A673 (cell line): ENCODE data around the gene LYSMD1. TPM values are rescaled to one million over a fixed set of nuclear protein-coding genes. Genes with fewer than 3 reads are reported as not detected.

Experiments used
- BruUV-seq: library from RNA; stranded (reverse); fragments of 400-500 nt; replicated peaks from 2 replicates; lab custom pipeline; 2021; lab: Mats Ljungman, UMichigan
- CTCF ChIA-PET: fragments of 300-600 bp; sonication (Branson Sonifier 250); formaldehyde crosslinking; loops from one replicate; lab custom pipeline; 2022; ENCODE audit warnings: antibody characterized with exemption; lab: Charles Lee
- POLR2A ChIA-PET: fragments of 300-600 bp; sonication (Branson Sonifier 250); formaldehyde crosslinking; loops from one replicate; lab custom pipeline; 2022; ENCODE audit warnings: antibody characterized with exemption; ENCODE audit not compliant: low non-redundant PET; lab: Charles Lee
- DNase-seq: peaks from one replicate; pipeline ENCODE4 v3.0.0-alpha.2; 2015; ENCODE audit warnings: low spot score
- H3K27ac ChIP-seq: fragments of 200-600 bp; sonication (generic); 2 replicates; pipeline ENCODE4 v1.5.1; 2016; ENCODE audit warnings: mixed run types, low read depth, mild to moderate bottlenecking, mixed read lengths, antibody characterized with exemption, low read length; ENCODE audit not compliant: poor library complexity, severe bottlenecking
- H3K27me3 ChIP-seq: fragments of 200-600 bp; sonication (generic); replicated peaks from 2 replicates; pipeline ENCODE4 v1.6.1; 2017; ENCODE audit warnings: mixed run types, low read depth, mild to moderate bottlenecking, mixed read lengths, antibody characterized with exemption, low read length; ENCODE audit not compliant: insufficient read depth, poor library complexity
- H3K36me3 ChIP-seq: fragments of 200-600 bp; sonication (generic); 2 replicates; pipeline ENCODE4 v1.6.1; 2016; ENCODE audit warnings: mixed run types, mild to moderate bottlenecking, mixed read lengths, antibody characterized with exemption, low read length; ENCODE audit not compliant: insufficient read depth, poor library complexity, severe bottlenecking
- H3K4me1 ChIP-seq: fragments of 200-600 bp; sonication (generic); 2 replicates; pipeline ENCODE4 v1.6.1; 2017; ENCODE audit warnings: mixed run types, mild to moderate bottlenecking, mixed read lengths, antibody characterized with exemption, low read length; ENCODE audit not compliant: insufficient read depth, poor library complexity, severe bottlenecking
- H3K4me3 ChIP-seq: fragments of 200-600 bp; sonication (generic); 2 replicates; pipeline ENCODE4 v1.5.1; 2016; ENCODE audit warnings: low read depth, mixed run types, mild to moderate bottlenecking, mixed read lengths, low read length; ENCODE audit not compliant: poor library complexity, severe bottlenecking
- H3K9me3 ChIP-seq: fragments of 200-600 bp; sonication (generic); 2 replicates; pipeline ENCODE4 v1.6.1; 2016; ENCODE audit warnings: mixed run types, low read depth, mild to moderate bottlenecking, mixed read lengths, antibody characterized with exemption, low read length; ENCODE audit not compliant: poor library complexity, severe bottlenecking
- CTCF ChIP-seq: fragments of 300-800, 200-600 bp; sonication (generic); conservative IDR thresholded peaks from 2 replicates; pipeline ENCODE4 v1.5.1; 2017; ENCODE audit warnings: low read depth, mild to moderate bottlenecking, antibody characterized with exemption, low read length, moderate library complexity, mixed read lengths
- EZH2 ChIP-seq: fragments of 200-600 bp; sonication (generic); IDR thresholded peaks from 2 replicates; pipeline ENCODE4 v1.6.1; 2017; ENCODE audit warnings: borderline replicate concordance, low read depth, mild to moderate bottlenecking, mixed read lengths, antibody characterized with exemption, low read length; ENCODE audit not compliant: poor library complexity, severe bottlenecking
- intact Hi-C: fragments of 100-400 bp; cut with micrococcal nuclease; formaldehyde crosslinking; loops from one replicate; pipeline ENCODE4 v1.10.0; 2022; ENCODE audit not compliant: unreplicated experiment
- total RNA-seq: library from RNA; stranded (reverse); gene quantifications from 2 replicates; pipeline ENCODE4 v1.2.3, GENCODE V29; 2021

Gene LYSMD1
- total RNA-seq, 1 experiment from 2014 or later: 8.1 TPM

- ChIA-PET CTCF (no interaction called here), POLR2A (no interaction called here)
- no peak overlapping the region for H3K27ac ChIP-seq
- DNase-seq: no peak
- H3K4me1 ChIP-seq: no peaks in the 10 kb centered on the region
- intact Hi-C loops: no loop called here
- no peaks in the 10 kb centered on the region for H3K9me3 ChIP-seq
- no peak overlapping the region for H3K4me3 ChIP-seq
- no peaks in the 10 kb centered on the region for H3K36me3 ChIP-seq
- no TSS peak for BruUV-seq
- H3K27me3 ChIP-seq: no peaks in the 10 kb centered on the region
- TF ChIP-seq CTCF (no peak), EZH2 (no peak)
Observed at GRCh38 chr1:151137789-151138188, 27.9 kb downstream of the LYSMD1 start.

GRCh38 chr1:151135433-151136385 is 30.0 kb downstream of the LYSMD1 start:
- no peak overlapping the region for H3K27ac ChIP-seq
- no peaks in the 10 kb centered on the region for H3K4me1 ChIP-seq
- TF ChIP-seq EZH2 (no peak), CTCF (no peak)
- intact Hi-C loops: no loop called here
- no peaks in the 10 kb centered on the region for H3K36me3 ChIP-seq
- H3K9me3 ChIP-seq: no peaks in the 10 kb centered on the region
- no TSS peak for BruUV-seq
- H3K27me3 ChIP-seq: no peaks in the 10 kb centered on the region
- POLR2A ChIA-PET: no interaction called here
- CTCF ChIA-PET: no interaction called here
- DNase-seq: no peak
- H3K4me3 ChIP-seq: no peak overlapping the region

- CTCF ChIA-PET: no interaction called here
- TF ChIP-seq CTCF (no peak), EZH2 (no peak)
- DNase-seq: no peak
- intact Hi-C loops: loop anchor here (5.0 kb wide), 1 partner anchor 38 kb away; no protein-coding TSS in a partner anchor
- Histone ChIP-seq H3K27ac (no peak overlapping the region), H3K36me3 (no peaks in the 10 kb centered on the region), H3K27me3 (no peaks in the 10 kb centered on the region), H3K9me3 (no peaks in the 10 kb centered on the region), H3K4me3 (no peak overlapping the region), H3K4me1 (no peaks in the 10 kb centered on the region)
- POLR2A ChIA-PET: no interaction called here
- BruUV-seq: no TSS peak
Observed at GRCh38 chr1:151134991-151135390, 30.7 kb downstream of the LYSMD1 start.
